ENCODE results near the gene MST1.

MST1 gene

GRCh38 chr3:49634736-49635135 is 54.5 kb downstream of the MST1 start:
- no peak for DNase-seq (ENCODE audit: low read depth in 2 of 2)
